Measurements from ENCODE around the gene SELENOW. TPM values are rescaled to one million over a fixed set of nuclear protein-coding genes. Genes with fewer than 3 reads are reported as not detected.
A peak's percentile ranks its signal among the peaks of the same experiment; 100 is the strongest.

The SELENOW gene
- total RNA-seq, 1 donor from 2014 or later, result 1,019 TPM

DNA sequence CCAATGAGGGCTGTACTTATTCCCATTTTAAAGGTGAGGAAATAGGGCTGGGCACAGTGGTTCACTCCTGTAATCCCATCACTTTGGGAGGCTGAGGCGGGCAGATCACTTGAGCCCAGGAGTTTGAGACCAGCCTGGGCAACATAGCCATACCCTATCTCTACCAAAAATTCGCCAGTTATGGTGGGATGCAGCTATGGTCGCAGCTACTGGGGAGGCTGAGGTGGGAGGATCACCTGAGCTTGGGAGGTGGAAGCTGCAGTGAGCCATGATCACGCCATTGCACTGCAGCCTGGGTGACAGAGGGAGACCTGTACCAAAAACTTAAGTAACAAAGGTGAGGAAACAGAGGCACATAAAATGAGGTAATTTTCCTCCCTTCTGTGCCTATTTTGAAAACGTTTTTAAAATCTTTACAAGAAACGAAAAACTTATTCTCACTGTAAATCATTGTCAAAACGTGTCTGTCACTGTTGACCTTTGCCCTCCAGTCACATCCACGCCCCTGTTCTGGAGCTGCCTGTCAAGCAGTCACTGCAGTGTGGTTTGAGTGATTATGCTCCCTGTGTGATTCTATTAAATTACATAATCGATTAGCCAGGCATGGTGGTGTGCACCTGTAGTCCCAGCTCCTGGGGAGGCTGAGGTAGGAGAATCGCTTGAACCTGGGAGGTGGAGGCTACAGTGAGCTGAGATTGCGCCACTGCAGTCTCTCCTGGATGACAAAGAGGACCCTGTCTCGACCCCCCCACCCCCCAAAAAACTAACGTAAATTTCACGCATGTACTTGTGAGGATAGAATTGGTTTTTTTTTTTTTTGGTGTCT lies 20.7 kb upstream of the SELENOW start:
- TF ChIP-seq, protein P1, sequence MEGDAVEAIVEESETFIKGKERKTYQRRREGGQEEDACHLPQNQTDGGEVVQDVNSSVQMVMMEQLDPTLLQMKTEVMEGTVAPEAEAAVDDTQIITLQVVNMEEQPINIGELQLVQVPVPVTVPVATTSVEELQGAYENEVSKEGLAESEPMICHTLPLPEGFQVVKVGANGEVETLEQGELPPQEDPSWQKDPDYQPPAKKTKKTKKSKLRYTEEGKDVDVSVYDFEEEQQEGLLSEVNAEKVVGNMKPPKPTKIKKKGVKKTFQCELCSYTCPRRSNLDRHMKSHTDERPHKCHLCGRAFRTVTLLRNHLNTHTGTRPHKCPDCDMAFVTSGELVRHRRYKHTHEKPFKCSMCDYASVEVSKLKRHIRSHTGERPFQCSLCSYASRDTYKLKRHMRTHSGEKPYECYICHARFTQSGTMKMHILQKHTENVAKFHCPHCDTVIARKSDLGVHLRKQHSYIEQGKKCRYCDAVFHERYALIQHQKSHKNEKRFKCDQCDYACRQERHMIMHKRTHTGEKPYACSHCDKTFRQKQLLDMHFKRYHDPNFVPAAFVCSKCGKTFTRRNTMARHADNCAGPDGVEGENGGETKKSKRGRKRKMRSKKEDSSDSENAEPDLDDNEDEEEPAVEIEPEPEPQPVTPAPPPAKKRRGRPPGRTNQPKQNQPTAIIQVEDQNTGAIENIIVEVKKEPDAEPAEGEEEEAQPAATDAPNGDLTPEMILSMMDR (IDR thresholded peaks at IDR 0.05; ENCODE audit: borderline replicate concordance), result no peak
- DNase-seq, result no peak
- Histone ChIP-seq H3K4me1 (peaks cover 5% of the 10 kb centered on the region), H3K9me3 (replicated peaks) (peaks cover 5% of the 10 kb centered on the region), H3K27me3 (ENCODE audit: low read depth) (no peaks in the 10 kb centered on the region), H3K27ac (replicated peaks) (peak overlapping the region; percentile 16), H3K4me3 (no peak overlapping the region), H3K36me3 (peaks cover 74% of the 10 kb centered on the region)
- intact Hi-C loops (cut with micrococcal nuclease), result no loop called here

DNA sequence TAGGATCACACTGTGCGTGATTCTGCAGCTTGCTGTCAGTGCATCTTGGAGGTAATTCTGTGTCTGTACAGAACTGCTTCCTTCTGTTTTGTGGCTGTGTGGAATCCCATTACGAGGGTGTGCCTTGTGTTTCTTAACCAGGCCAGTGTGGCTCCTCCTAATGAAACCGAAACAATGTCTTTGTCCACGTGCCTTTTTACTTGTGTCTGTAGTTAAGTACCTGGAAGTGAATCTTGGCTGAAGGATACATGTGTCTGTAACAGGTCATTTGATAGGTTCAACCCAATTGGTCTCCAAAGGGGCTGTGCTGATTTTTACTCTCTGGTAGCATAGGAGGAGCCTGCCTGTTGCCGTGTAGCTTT lies 20.1 kb upstream of the SELENOW start:
- Histone ChIP-seq H3K27me3 (ENCODE audit: low read depth) (no peaks in the 10 kb centered on the region), H3K4me3 (no peak overlapping the region), H3K27ac (replicated peaks) (no peak overlapping the region), H3K36me3 (peaks cover 68% of the 10 kb centered on the region), H3K4me1 (peaks cover 9% of the 10 kb centered on the region), H3K9me3 (replicated peaks) (peaks cover 5% of the 10 kb centered on the region)
- intact Hi-C loops (cut with micrococcal nuclease), result no loop called here
- TF ChIP-seq, protein P1 (IDR thresholded peaks at IDR 0.05; ENCODE audit: borderline replicate concordance), result no peak
- DNase-seq, result no peak

DNA sequence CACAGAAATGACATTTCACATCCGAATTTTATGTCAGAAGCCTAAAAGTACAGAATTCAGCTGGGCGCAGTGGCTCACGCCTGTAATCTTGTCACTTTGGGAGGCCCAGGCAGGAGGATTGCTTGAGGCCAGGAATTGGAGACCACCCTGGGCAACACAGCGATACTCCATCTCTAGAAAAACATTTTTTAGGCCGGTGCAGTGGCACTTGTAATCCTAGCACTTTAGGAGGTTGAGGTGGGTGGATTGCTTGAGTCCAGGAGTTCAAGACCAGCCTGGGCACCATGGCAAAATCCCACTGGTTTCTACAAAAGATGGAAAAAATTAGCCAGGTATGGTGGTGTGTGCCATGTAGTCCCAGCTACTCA lies 17.9 kb upstream of the SELENOW start:
- no peak for DNase-seq
- peaks cover 47% of the 10 kb centered on the region for H3K36me3 ChIP-seq

DNA sequence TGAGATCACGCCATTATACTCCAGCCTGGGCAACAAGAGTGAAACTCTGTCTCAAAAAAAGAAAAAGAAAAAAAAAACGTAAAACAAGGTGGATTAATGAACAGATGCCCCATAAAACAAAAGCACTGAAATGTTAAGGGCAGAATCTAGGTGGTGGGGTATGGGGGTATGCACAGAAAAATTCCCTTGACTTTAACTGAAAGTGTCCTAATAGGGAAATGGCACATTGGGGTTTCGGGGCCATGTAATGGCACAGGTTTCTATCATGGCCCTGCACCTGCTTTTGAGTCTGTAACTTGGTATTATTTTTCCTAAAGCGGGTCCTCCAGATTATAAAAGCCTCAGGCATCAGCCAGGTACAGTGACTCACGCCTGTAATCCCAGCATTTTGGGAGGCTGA lies 16.9 kb upstream of the SELENOW start:
- DNase-seq, result no peak
- intact Hi-C loops (cut with micrococcal nuclease), result no loop called here
- peaks cover 17% of the 10 kb centered on the region for H3K4me1 ChIP-seq
- TF ChIP-seq, protein P1 (IDR thresholded peaks at IDR 0.05; ENCODE audit: borderline replicate concordance), result no peak
- H3K4me3 ChIP-seq, result no peak overlapping the region
- peaks cover 5% of the 10 kb centered on the region for H3K9me3 ChIP-seq (replicated peaks)
- H3K27me3 ChIP-seq (ENCODE audit: low read depth), result no peaks in the 10 kb centered on the region
- H3K36me3 ChIP-seq, result peaks cover 37% of the 10 kb centered on the region
- H3K27ac ChIP-seq (replicated peaks), result no peak overlapping the region

More for the DNA sequence above, 17.9 kb upstream of the SELENOW start:
- intact Hi-C loops (cut with micrococcal nuclease), result no loop called here
- H3K4me1 ChIP-seq, result peaks cover 10% of the 10 kb centered on the region
- no peak overlapping the region for H3K4me3 ChIP-seq
- H3K27ac ChIP-seq (replicated peaks), result no peak overlapping the region
- TF ChIP-seq, protein P1 (IDR thresholded peaks at IDR 0.05; ENCODE audit: borderline replicate concordance), result no peak
- H3K9me3 ChIP-seq (replicated peaks), result peaks cover 5% of the 10 kb centered on the region
- no peaks in the 10 kb centered on the region for H3K27me3 ChIP-seq (ENCODE audit: low read depth)

DNA sequence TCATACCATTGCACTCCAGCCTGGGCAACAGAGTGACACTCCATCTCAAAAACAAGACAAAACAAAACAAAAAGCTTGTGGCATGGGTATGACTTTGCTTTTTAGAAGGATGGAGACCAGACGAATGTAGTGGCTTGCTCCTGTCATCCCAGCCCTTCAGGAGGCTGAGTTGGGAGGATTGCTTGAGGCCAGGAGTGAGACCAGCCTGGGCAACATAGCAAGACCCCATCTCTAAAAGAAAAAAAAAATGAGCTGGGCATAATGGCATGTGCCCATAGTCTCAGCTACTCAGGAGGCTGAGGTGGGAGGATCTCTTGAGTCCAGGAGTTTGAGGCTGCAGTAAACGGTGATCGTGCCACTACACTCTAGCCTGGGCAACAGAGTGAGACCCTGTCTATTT lies 16.4 kb upstream of the SELENOW start:
- intact Hi-C loops (cut with micrococcal nuclease), result no loop called here
- TF ChIP-seq, protein P1 (IDR thresholded peaks at IDR 0.05; ENCODE audit: borderline replicate concordance), result no peak
- Histone ChIP-seq H3K4me1 (peaks cover 17% of the 10 kb centered on the region), H3K9me3 (replicated peaks) (peaks cover 5% of the 10 kb centered on the region), H3K27me3 (ENCODE audit: low read depth) (no peaks in the 10 kb centered on the region), H3K4me3 (no peak overlapping the region), H3K27ac (replicated peaks) (peak overlapping the region; percentile 79), H3K36me3 (peaks cover 31% of the 10 kb centered on the region)
- DNase-seq, result no peak

All from left ventricle myocardium inferior (tissue), 1 donor.